NCI-H345 treated with DMSO at 0.1 percent for 48 hours (cell line): ENCODE data around the gene ZMYM2.

Experiments used
- DNase-seq: peaks from one replicate; lab custom pipeline; 2025; ENCODE audit not compliant: unreplicated experiment; lab: John Stamatoyannopoulos, UW

ZMYM2 gene

DNA sequence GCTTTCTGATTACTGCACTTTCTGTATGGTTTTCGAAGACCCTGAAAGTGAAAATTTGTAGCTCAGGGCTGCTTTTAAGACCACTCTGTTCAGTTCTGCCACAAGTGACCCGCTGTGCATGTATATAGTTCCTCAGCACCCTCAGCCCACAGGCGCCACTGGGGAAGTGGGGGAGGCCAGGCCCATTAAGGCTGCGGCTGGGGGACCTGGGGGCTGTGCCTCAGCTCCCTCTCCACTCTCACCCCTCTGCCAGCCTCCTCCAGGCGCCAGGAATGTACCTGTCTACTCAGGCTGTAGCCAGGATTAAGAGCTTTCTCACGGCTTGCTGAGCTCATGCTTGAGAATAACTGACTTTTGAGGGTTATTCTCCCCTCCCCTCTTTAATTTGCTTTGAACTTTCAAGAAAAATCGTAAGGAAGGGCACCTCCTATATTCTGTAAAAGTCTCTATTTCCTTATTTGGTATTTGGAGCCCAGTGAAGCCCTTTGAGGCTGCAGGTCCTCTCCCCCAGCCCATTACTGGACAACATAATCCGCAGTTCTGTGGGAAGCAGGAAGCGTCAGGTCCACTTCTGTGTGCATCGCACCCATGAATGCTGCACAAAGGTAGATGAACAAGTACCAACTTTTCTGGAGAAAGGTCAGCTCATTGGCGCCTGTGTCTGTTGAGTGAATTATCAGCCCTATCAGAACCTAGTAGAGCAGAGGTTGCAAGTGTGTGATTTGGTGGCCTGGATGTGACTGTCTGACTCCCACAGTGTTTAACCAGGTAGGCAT, 172.7 kb downstream of the ZMYM2 start:
- no peak for DNase-seq

GRCh38 chr13:20132052-20132634, 173.6 kb downstream of the ZMYM2 start:
- no peak for DNase-seq

DNA sequence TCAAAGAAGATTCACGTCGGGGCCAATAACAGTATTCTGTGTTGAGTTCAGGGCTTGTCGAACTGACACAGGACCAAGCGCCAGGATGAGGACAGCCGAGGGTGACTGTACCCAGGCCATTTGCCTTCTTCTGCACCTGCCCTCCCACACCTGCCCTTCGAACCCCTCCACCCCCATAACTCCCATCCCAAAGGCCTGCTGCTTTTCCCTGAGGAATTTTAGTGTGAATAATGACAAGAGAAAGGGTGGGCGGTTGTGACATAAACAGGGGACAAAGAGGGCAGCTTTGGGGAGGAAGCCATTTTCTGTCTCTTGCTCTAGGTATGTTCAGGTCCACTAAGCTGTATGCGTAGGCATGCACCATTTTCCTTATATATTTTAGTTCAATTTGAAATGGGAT, 176.2 kb downstream of the ZMYM2 start:
- DNase-seq, result no peak

GRCh38 chr13:20136781-20137703, 178.5 kb downstream of the ZMYM2 start:
- DNase-seq, result no peak

DNA sequence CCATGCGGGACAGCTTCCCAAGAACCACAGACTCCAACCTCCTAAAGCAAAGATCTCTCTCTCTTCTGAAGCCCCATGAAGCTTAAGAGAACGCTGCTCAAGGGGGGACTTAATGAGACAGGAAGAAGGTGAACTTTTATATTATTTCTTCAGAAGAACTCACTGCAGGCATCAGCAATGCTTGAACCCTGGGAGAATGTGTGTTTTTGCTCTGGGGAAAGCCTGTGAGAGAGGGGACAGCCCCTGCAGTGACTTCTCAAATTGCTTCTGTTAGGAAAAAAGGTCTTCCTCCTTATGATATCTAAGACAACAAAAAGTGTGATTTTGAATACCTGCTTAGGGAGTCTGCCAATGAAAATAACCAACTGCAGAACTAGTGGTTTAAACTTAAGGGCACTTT, 179.3 kb downstream of the ZMYM2 start:
- no peak for DNase-seq

DNA sequence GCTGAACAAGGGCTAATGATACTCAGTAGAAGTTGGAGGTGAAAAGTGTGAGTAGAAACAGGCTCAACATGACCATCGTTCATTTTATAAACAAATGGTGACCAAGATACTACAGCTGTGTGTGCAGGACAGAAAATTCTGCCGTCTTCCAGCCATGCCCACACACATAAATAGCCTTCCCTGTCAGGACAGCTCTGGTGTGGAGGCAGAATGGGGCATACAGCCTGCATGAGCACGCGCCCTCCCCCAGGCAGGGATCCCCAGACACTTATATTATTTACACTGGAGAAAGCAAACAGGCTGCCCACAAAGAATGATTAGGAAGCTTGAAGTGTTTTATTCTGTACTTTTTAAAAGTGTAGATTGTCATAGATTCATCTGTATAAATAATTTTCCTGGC, 182.0 kb downstream of the ZMYM2 start:
- DNase-seq, result no peak
